Measurements from ENCODE around the gene CABP5.

The CABP5 gene

GRCh38 chr19:48033604-48034003 is 10.3 kb downstream of the CABP5 start:
- in situ Hi-C loops (cut with MboI; ENCODE audit: low sequenced_read_pairs) = no loop called here

DNA sequence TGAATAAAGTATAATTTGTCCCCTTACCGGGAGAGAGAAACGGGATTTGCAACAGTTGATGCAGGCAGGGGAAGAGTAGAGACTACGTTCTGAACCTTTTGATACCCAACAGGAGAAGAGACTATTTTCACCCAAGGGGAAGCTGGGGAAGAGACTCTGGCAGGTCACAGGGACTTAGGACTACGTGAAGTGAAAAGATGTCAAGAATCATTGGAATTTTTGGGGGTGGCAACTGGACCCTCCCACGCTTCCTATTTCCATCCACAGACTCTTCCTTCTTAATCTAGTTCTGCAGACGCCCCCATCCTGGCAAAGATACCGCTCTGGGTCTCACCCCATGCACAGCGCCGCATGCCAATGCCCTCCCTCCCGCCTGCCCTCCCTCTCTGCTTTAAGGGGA is 13.8 kb downstream of the CABP5 start:
- in situ Hi-C loops (cut with MboI; ENCODE audit: low sequenced_read_pairs) = no loop called here

DNA sequence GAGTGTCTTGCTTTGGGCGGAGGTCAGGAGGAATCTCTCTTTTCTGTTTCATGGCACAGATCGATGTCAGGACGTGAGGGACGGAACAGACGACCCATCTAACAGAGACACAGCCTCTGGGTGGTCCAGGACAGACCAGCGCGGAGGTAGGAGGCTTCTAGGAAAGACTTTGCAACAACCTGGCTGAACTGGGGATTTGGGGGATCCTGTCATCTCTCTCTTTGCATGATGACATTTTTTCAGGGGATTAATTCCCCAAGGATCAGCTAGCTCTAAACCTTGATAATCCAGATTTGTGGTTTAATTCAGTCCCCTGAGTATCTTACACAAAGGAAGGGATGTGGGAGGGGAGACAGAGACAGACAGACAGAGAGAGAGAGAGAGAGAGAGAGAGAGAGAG is 14.4 kb downstream of the CABP5 start:
- in situ Hi-C loops (cut with MboI; ENCODE audit: low sequenced_read_pairs) = no loop called here

DNA sequence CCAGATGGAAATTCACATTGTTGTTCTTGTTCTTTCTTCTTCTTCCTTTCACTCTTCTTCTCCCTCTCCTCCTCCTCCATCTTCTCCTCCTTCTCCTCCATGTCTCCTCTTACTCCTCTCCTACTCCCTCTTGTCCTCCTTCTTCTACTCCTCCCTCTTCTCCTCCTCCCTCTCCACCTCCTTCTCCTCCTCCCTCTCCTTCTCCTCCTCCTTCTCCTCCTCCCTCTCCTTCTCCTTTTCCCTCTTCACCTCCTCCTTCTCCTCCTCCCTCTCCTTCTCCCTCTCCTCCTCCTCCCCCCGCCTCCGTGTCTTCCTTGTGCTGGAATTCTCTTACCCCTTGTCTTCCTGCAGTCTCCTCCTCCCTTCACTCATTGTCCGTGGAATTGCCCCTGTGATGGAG is 18.4 kb downstream of the CABP5 start:
- in situ Hi-C loops (cut with MboI; ENCODE audit: low sequenced_read_pairs) = no loop called here

- in situ Hi-C loops (cut with MboI; ENCODE audit: low sequenced_read_pairs) = no loop called here
Measured at GRCh38 chr19:48023518-48023917, 20.4 kb downstream of the CABP5 start.

DNA sequence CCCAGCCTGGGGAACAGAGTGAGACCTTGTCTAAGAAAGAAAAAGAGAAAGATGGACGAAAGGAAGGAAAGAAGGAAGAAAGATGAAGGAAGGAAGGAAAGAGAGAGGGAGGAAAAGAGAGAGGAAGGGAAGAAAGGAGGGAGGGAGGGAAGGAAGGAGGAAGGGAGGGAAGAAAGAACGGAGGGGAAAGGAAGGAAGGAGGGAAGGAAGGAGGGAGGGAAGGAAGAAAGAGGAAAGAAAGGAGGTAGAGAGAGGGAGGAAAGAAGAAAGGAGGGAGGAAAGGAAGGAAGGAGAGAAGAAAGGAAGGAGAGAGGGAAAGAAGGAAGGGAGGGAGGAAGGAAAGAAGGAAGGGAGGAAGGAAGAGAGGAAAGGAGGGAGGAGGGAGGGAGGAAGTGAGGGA is 20.9 kb downstream of the CABP5 start:
- in situ Hi-C loops (cut with MboI; ENCODE audit: low sequenced_read_pairs) = no loop called here

- in situ Hi-C loops (cut with MboI; ENCODE audit: low sequenced_read_pairs) = no loop called here
Measured at GRCh38 chr19:48020686-48021085, 23.2 kb downstream of the CABP5 start.

DNA sequence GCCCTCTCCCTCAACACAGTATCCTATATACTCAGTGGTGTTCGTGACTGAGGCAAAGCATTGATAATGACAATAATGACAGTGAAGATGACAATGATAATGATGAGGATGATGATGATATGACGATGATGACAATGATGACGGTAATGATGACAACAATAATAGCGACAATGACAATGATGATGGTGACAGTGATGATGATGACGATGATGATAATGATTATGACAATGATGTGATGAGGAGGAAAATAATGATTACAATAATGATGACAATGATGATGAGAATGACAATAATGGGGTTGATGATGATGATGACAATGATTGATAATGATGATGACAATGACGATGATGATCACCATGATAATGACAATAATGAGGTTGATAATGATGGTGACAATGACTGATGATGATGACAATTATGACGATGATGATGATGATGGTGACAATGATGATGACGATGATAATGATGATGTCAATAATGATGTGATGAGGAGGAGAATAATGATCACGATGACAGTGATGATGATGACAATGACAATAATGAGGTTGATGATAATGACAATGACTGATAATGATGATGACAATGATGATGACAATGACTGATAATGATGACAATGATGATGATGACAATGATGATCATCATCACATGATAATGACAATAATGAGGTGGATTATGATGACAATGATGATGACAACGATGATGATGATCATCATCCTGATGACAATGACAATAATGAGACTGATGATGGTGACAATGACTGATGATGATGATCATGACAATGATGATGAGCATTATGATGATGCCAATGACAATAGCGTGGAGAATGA is 32.7 kb downstream of the CABP5 start:
- in situ Hi-C loops (cut with MboI; ENCODE audit: low sequenced_read_pairs) = no loop called here

- in situ Hi-C loops (cut with MboI; ENCODE audit: low sequenced_read_pairs) = no loop called here
Measured at GRCh38 chr19:48006762-48007161, 37.1 kb downstream of the CABP5 start.

DNA sequence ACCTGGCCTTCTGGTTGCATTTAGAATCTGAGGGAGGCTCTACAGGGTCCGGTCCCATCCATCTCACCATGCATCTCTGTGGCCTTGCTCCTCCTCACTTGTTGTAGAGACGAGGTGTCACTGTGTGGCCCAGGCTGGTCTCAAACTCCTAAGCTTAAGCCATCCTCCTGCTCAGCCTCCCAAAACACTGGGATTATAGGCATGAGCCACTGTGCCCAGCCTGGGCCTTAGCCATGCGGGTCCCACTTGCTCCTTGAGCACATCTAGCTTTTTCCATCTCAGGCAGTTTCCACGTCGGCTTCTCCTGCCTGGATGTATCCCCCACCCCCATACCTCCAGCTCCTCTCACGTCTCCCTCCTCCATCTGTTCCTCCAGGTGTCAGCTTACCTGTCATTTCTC is 39.6 kb downstream of the CABP5 start:
- in situ Hi-C loops (cut with MboI; ENCODE audit: low sequenced_read_pairs) = no loop called here

DNA sequence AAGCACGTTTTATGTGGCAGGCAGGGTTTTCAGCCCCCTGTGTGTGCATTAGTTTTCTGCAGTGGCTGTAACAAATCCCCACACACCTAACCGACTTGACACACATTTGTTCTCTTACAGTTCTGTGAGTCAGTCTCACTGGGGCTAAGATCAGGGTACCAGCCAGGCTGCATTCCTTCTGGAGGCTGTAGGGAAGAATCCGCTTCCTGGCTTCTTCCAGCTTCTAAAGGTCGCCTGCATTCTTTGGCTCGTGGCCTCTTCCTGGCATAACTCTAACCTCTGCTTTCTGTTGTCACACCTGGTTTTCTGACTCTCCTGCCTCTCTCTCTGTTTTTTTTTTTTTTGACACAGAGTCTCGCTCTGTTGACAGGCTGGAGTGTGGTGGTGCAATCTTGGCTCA is 43.0 kb downstream of the CABP5 start:
- in situ Hi-C loops (cut with MboI; ENCODE audit: low sequenced_read_pairs) = no loop called here

- in situ Hi-C loops (cut with MboI; ENCODE audit: low sequenced_read_pairs) = no loop called here
Measured at GRCh38 chr19:47998800-47999199, 45.1 kb downstream of the CABP5 start.

- in situ Hi-C loops (cut with MboI; ENCODE audit: low sequenced_read_pairs) = no loop called here
Measured at GRCh38 chr19:47996230-47996727, 47.6 kb downstream of the CABP5 start.

DNA sequence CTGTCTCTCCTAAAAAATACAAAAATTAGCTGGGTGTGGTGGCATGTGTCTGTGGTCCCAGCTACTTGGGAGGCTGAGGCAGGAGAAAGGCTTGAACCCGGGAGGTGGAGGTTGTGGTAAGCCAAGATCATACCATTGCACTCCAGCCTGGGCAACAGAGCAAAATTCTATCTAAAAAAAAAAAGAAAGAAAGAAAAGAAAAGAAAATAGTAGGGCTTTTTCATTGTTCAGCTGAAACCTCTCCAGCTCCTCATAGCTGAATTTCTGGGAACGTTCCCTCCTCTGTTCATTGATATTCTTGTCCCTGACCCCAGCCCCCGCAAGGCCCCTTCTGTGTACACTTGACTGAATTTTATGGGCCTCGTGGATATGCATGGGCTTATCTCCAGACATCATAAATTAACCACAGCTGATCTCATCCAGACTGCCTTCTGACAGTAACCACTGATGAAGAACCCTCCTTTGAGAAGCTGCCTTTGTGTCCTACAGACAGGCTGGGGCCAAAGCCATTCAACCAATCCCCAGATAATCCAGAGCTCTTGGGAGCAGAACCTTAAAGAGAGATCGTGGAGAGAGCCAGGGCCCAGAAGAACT is 49.6 kb downstream of the CABP5 start, which contains the start of gene ELSPBP1:
ELSPBP1 (plus strand) TSS at position 424 of the 594 bp plus-strand sequence. CDS start 14,036 bp downstream, outside the sequence.
- in situ Hi-C loops (cut with MboI; ENCODE audit: low sequenced_read_pairs) = no loop called here

DNA sequence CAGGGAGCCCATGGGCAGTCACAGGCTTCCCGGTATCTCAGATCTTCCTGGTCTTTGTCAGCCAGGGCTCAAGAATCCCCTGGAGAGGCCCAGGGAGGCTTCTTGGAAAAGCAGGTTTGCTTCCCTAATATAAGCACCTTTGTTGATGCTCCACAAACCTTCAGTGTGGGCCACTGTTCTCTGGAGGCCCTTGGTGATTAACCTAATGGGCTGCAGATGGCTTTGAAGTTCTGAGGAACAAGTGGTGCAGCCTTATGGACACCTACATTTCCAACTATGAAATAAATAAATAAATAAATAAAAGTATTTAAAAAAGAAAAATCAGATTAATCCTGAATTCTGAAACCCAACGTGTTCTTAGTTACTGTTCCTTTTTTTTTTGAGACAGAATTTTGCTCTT is 51.8 kb downstream of the CABP5 start, which contains the start of gene BSPH1:
BSPH1 (minus strand) TSS at position 101 of the 400 bp plus-strand sequence; CDS start at position 12, 89 bp downstream.
- in situ Hi-C loops (cut with MboI; ENCODE audit: low sequenced_read_pairs) = no loop called here

GRCh38 chr19:47991191-47991808 is 52.6 kb downstream of the CABP5 start:
- in situ Hi-C loops (cut with MboI; ENCODE audit: low sequenced_read_pairs) = no loop called here

Measured in HL-60/S4 treated with phorbol 12-myristate 13-acetate at 8.2 ng/mL for 4 days and 3 days (cell line).